OCI-LY7 (cell line): ENCODE measurements around the gene TCERG1L. TPM values are rescaled to one million over a fixed set of nuclear protein-coding genes. Genes with fewer than 3 reads are reported as not detected.

Source experiments
- BruUV-seq: library from RNA; stranded (reverse); fragments of 400-500 nt; replicated peaks from 2 replicates; lab custom pipeline; 2021; lab: Mats Ljungman, UMichigan
- CTCF ChIA-PET: fragments of 300-600 bp; sonication (Branson Sonifier 250); formaldehyde crosslinking; loops from one replicate; lab custom pipeline; 2022; ENCODE audit warnings: antibody characterized with exemption; ENCODE audit not compliant: unreplicated experiment; lab: Charles Lee
- POLR2A ChIA-PET: fragments of 300-600 bp; sonication (Branson Sonifier 250); formaldehyde crosslinking; loops from one replicate; lab custom pipeline; 2022; ENCODE audit warnings: antibody characterized with exemption; lab: Charles Lee
- DNase-seq: peaks from one replicate; pipeline ENCODE4 v3.0.0-alpha.2; 2015; ENCODE audit warnings: low spot score
- H2AFZ ChIP-seq: fragments of 200-600 bp; sonication (generic), shearing (Covaris generic); 2 replicates; pipeline ENCODE4 v1.6.1; 2014; ENCODE audit warnings: mild to moderate bottlenecking, antibody characterized with exemption, low read length, moderate library complexity
- H3K27ac ChIP-seq: fragments of 200-600 bp; sonication (generic); 2 replicates; pipeline ENCODE4 v1.5.1; 2014; ENCODE audit warnings: mixed run types, low read depth, mild to moderate bottlenecking, moderate library complexity, low read length, inconsistent platforms; ENCODE audit not compliant: poor library complexity, severe bottlenecking
- H3K36me3 ChIP-seq: fragments of 200-600 bp; sonication (generic); 2 replicates; pipeline ENCODE4 v1.6.1; 2014; ENCODE audit warnings: mild to moderate bottlenecking, antibody characterized with exemption, low read length, moderate library complexity, mixed read lengths; ENCODE audit not compliant: insufficient read depth
- H3K4me1 ChIP-seq: fragments of 200-600 bp; sonication (generic); 2 replicates; pipeline ENCODE4 v1.5.1; 2014; ENCODE audit warnings: mild to moderate bottlenecking, low read length; ENCODE audit not compliant: insufficient read depth, poor library complexity, severe bottlenecking
- H3K4me2 ChIP-seq: fragments of 200-600 bp; sonication (generic); 2 replicates; pipeline ENCODE4 v1.6.1; 2014; ENCODE audit warnings: mild to moderate bottlenecking, low read length
- H3K4me3 ChIP-seq: fragments of 200-600 bp; sonication (generic); 2 replicates; pipeline ENCODE4 v1.5.1; 2014; ENCODE audit warnings: mild to moderate bottlenecking, low read depth, low read length; ENCODE audit not compliant: poor library complexity, severe bottlenecking
- H3K79me2 ChIP-seq: fragments of 200-600 bp; sonication (generic); 2 replicates; pipeline ENCODE4 v1.6.1; 2016; ENCODE audit warnings: low read depth, mild to moderate bottlenecking, low read length, moderate library complexity, mixed read lengths; ENCODE audit not compliant: insufficient read depth
- H3K9me2 ChIP-seq: fragments of 200-600 bp; sonication (generic); 2 replicates; pipeline ENCODE4 v1.6.1; 2016; ENCODE audit warnings: mild to moderate bottlenecking, low read length, mixed read lengths; ENCODE audit not compliant: insufficient read depth
- H3K9me3 ChIP-seq: fragments of 200-600 bp; sonication (generic); 2 replicates; pipeline ENCODE4 v1.6.1; 2014; ENCODE audit warnings: mild to moderate bottlenecking, mixed run types, low read length, mixed read lengths
- H4K20me1 ChIP-seq: fragments of 200-600 bp; sonication (generic); 2 replicates; pipeline ENCODE4 v1.6.1; 2014; ENCODE audit warnings: mild to moderate bottlenecking, antibody characterized with exemption, low read length, moderate library complexity, mixed read lengths; ENCODE audit not compliant: insufficient read depth
- EZH2phosphoT487 ChIP-seq: fragments of 200-600 bp; sonication (generic); IDR thresholded peaks from 2 replicates; pipeline ENCODE4 v1.6.1; 2018; ENCODE audit warnings: low read depth, borderline replicate concordance, mild to moderate bottlenecking, mixed run types, antibody characterized with exemption, low read length, moderate library complexity, mixed read lengths
- intact Hi-C: fragments of 100-400 bp; cut with micrococcal nuclease; formaldehyde crosslinking; loops from one replicate; pipeline ENCODE4 v1.10.0; 2022; ENCODE audit not compliant: unreplicated experiment
- total RNA-seq, 2 experiments: library from RNA; depleted of rRNA in 1 of 2; stranded (reverse); fragments of >200 nt in 1 of 2; shearing (Covaris generic) in 1 of 2; gene quantifications; 2 replicates each; pipeline ENCODE4 v1.2.3, GENCODE V29; 2014 to 2022
- TF ChIP-seq, protein P1 (sequence below): fragments of 200-600 bp; sonication (generic); conservative IDR thresholded peaks from 2 replicates; pipeline ENCODE4 v1.5.1; 2014; ENCODE audit warnings: mild to moderate bottlenecking, antibody characterized with exemption, low read length, moderate library complexity, mixed read lengths

Gene TCERG1L
- total RNA-seq, 2 experiments from 2014 or later, result not detected

DNA sequence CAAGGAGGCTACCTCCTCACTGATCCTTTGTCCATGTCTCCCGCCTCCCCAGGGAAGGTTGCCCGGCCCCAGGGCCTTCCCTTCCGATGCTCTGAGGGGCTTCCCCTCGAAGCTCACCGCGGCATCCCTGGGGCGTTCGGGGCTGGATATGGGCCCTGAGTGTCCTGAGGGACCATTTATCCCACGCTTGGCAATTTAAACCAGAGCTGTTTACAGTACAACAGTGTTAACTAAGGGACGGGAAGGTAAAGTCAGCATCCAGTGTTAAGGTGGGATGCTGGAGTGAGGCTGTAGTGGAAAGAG, 92.0 kb downstream of the TCERG1L start:
- no peaks in the 10 kb centered on the region for H3K4me1 ChIP-seq
- H2AFZ ChIP-seq, result no peak overlapping the region
- no peaks in the 10 kb centered on the region for H3K9me2 ChIP-seq
- no peak overlapping the region for H3K4me2 ChIP-seq
- TF ChIP-seq EZH2phosphoT487, result no peak
- TF ChIP-seq, protein P1, sequence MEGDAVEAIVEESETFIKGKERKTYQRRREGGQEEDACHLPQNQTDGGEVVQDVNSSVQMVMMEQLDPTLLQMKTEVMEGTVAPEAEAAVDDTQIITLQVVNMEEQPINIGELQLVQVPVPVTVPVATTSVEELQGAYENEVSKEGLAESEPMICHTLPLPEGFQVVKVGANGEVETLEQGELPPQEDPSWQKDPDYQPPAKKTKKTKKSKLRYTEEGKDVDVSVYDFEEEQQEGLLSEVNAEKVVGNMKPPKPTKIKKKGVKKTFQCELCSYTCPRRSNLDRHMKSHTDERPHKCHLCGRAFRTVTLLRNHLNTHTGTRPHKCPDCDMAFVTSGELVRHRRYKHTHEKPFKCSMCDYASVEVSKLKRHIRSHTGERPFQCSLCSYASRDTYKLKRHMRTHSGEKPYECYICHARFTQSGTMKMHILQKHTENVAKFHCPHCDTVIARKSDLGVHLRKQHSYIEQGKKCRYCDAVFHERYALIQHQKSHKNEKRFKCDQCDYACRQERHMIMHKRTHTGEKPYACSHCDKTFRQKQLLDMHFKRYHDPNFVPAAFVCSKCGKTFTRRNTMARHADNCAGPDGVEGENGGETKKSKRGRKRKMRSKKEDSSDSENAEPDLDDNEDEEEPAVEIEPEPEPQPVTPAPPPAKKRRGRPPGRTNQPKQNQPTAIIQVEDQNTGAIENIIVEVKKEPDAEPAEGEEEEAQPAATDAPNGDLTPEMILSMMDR, result no peak
- H3K79me2 ChIP-seq, result no peaks in the 10 kb centered on the region
- H3K4me3 ChIP-seq, result no peak overlapping the region
- no TSS peak for BruUV-seq
- no peaks in the 10 kb centered on the region for H3K9me3 ChIP-seq
- ChIA-PET POLR2A (interaction anchor here (0.6 to 1.3 kb wide), 2 partner anchors 10 to 14 kb away, joined by 3 read pairs; no protein-coding TSS in a partner anchor), CTCF (no interaction called here)
- no peak for DNase-seq
- H3K36me3 ChIP-seq, result no peaks in the 10 kb centered on the region
- no peak overlapping the region for H3K27ac ChIP-seq
- H4K20me1 ChIP-seq, result no peaks in the 10 kb centered on the region
- intact Hi-C loops, result no loop called here

DNA sequence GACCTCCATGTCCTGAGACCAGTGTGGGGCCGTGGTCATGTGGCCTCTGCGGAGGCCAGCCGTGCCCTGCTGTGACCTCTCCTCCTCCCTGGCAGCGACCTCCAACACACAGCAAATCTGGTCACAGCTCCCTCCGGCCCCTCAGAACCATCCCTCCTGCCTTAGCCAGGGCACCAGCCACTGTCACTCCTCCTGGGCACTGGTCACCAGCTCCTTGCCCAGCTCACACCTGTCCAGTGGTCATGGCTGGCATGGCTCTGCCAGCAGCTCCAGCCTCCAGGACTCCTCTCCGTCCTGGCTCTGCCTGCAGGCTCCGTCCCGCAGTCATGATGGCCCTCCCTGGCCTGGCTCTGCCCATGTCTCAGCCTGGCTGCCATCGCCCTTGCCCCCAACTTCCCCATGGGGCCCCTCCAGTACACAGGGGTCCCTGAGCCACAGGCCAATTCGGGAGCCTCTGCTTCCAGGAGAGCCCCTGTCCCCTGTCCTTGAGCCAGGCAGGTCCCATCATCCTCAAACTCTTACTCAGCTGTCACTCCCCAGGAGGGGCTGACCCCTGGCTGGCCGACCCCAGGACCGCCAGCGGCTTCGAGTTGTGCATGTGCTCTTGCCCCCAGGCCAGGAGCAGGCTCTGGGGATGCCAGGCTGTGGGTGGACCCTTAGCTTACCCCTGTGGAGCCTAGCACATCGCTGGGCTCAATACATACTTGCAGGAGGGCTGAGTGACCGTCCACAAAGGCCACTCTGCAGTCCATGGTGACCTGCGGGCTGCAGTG, 92.5 kb downstream of the TCERG1L start:
- no peak for DNase-seq
- ChIA-PET POLR2A (interaction anchor here (1.3 kb wide), 1 partner anchor 9 kb away, joined by 3 read pairs; no protein-coding TSS in a partner anchor), CTCF (no interaction called here)
- Histone ChIP-seq H4K20me1 (no peaks in the 10 kb centered on the region), H3K79me2 (no peaks in the 10 kb centered on the region), H3K4me2 (no peak overlapping the region), H3K9me3 (no peaks in the 10 kb centered on the region), H3K4me3 (no peak overlapping the region), H3K9me2 (no peaks in the 10 kb centered on the region), H2AFZ (no peak overlapping the region), H3K36me3 (no peaks in the 10 kb centered on the region), H3K27ac (no peak overlapping the region), H3K4me1 (no peaks in the 10 kb centered on the region)
- intact Hi-C loops, result no loop called here
- no TSS peak for BruUV-seq
- TF ChIP-seq, protein P1, result no peak
- TF ChIP-seq EZH2phosphoT487, result no peak

GRCh38 chr10:131216681-131217230, 94.8 kb downstream of the TCERG1L start:
- H2AFZ ChIP-seq, result no peak overlapping the region
- no peaks in the 10 kb centered on the region for H3K36me3 ChIP-seq
- H3K4me2 ChIP-seq, result no peak overlapping the region
- H3K4me1 ChIP-seq, result no peaks in the 10 kb centered on the region
- H3K9me3 ChIP-seq, result no peaks in the 10 kb centered on the region
- H3K79me2 ChIP-seq, result no peaks in the 10 kb centered on the region
- BruUV-seq, result no TSS peak
- intact Hi-C loops, result no loop called here
- CTCF ChIA-PET, result no interaction called here
- POLR2A ChIA-PET, result no interaction called here
- H3K9me2 ChIP-seq, result no peaks in the 10 kb centered on the region
- no peak for DNase-seq
- TF ChIP-seq, protein P1, result no peak
- no peak for TF ChIP-seq EZH2phosphoT487
- H3K4me3 ChIP-seq, result no peak overlapping the region
- no peak overlapping the region for H3K27ac ChIP-seq
- no peaks in the 10 kb centered on the region for H4K20me1 ChIP-seq
